NB4 (cell line): ENCODE data around the gene SCD5.

Experiments
- DNase-seq: peaks from one replicate; pipeline ENCODE4 v3.0.0; 2010; ENCODE audit warnings: low read depth
- H3K4me3 ChIP-seq: one replicate; pipeline ENCODE4 v1.5.1; 2011; ENCODE audit warnings: mild to moderate bottlenecking, low read depth, low read length, moderate library complexity
- CTCF ChIP-seq: IDR thresholded peaks from one replicate; pipeline ENCODE4 v1.5.1; 2012; ENCODE audit warnings: low read depth, low read length
- MAX ChIP-seq: IDR thresholded peaks from 2 replicates; pipeline ENCODE4 v1.6.1; 2011; ENCODE audit warnings: low read depth, low read length
- MYC ChIP-seq: IDR thresholded peaks from 2 replicates; pipeline ENCODE4 v1.6.1; 2011; ENCODE audit warnings: low read depth, low read length
- POLR2A ChIP-seq: IDR thresholded peaks from 2 replicates; pipeline ENCODE4 v1.6.1; 2011; ENCODE audit warnings: mild to moderate bottlenecking; ENCODE audit not compliant: insufficient read length; ENCODE audit errors: extremely low read depth

SCD5 gene

GRCh38 chr4:82697561-82697960 is 101.0 kb downstream of the SCD5 start:
- no peak for DNase-seq
- no peak for TF ChIP-seq CTCF
- no peak for TF ChIP-seq POLR2A
- H3K4me3 ChIP-seq, result no peak overlapping the region

GRCh38 chr4:82696117-82696860 is 102.3 kb downstream of the SCD5 start:
- TF ChIP-seq MYC, result no peak
- no peak for TF ChIP-seq POLR2A
- TF ChIP-seq MAX, result no peak
- no peak overlapping the region for H3K4me3 ChIP-seq

GRCh38 chr4:82694892-82695291 is 103.7 kb downstream of the SCD5 start:
- no peak for TF ChIP-seq POLR2A
- no peak for TF ChIP-seq MAX
- no peak for TF ChIP-seq MYC
- TF ChIP-seq CTCF, result no peak
- H3K4me3 ChIP-seq, result no peak overlapping the region
- DNase-seq, result peak; percentile 5

More at GRCh38 chr4:82696117-82696860, 102.3 kb downstream of the SCD5 start:
- DNase-seq, result no peak

- H3K4me3 ChIP-seq, result no peak overlapping the region
- no peak for DNase-seq
- TF ChIP-seq CTCF, result no peak
- TF ChIP-seq POLR2A, result no peak
- no peak for TF ChIP-seq MYC
- TF ChIP-seq MAX, result no peak
Measured at GRCh38 chr4:82694046-82694445, 104.5 kb downstream of the SCD5 start.

- H3K4me3 ChIP-seq, result no peak overlapping the region
- TF ChIP-seq POLR2A (no peak), MAX (no peak)
- no peak for DNase-seq
Measured at GRCh38 chr4:82692101-82692780, 106.4 kb downstream of the SCD5 start.

GRCh38 chr4:82691431-82691830 is 107.2 kb downstream of the SCD5 start:
- TF ChIP-seq POLR2A (no peak), MAX (no peak), CTCF (no peak), MYC (no peak)
- no peak for DNase-seq
- H3K4me3 ChIP-seq, result no peak overlapping the region
